SK-N-SH (cell line): ENCODE measurements around the gene HSPE1. TPM values are rescaled to one million over a fixed set of nuclear protein-coding genes. Genes with fewer than 3 reads are reported as not detected.
"Not testable (repeated sequence)": the region's sequence is repeated elsewhere in the genome, so short reads cannot be mapped to it uniquely, and the experiment has no call there.

Source experiments
- CTCF ChIA-PET: fragments of 300-600, 350-600 bp; formaldehyde crosslinking; extraction: SDS; loops from one replicate; lab custom pipeline; 2021; lab: Yijun Ruan, JAX
- POLR2A ChIA-PET: fragments of 350-600 bp; sonication (Branson Sonifier 250); formaldehyde crosslinking; extraction: SDS; loops from one replicate; lab custom pipeline; 2020; ENCODE audit warnings: antibody characterized with exemption, inconsistent platforms; lab: Yijun Ruan, JAX
- DNase-seq: peaks from one replicate; pipeline ENCODE4 v3.0.0; 2012
- H2AFZ ChIP-seq: fragments of 200-600 bp; sonication (generic); 2 replicates; pipeline ENCODE4 v1.8.1; 2016; ENCODE audit warnings: antibody characterized with exemption, mild to moderate bottlenecking, low read depth
- H3F3A ChIP-seq: fragments of 200-600 bp; sonication (generic); replicated peaks from 2 replicates; pipeline ENCODE3; 2016; ENCODE audit warnings: antibody characterized with exemption, mild to moderate bottlenecking; ENCODE audit not compliant: insufficient read depth
- H3K27ac ChIP-seq, 2 experiments: fragments of 200-500 bp in 1 of 2; fragments of 200-600 bp in 1 of 2; sonication (Bioruptor generic) in 1 of 2; sonication (generic), shearing (Covaris generic) in 1 of 2; 2 replicates each; pipeline versions ENCODE4 v1.5.1 to v1.6.1; 2014 to 2016; ENCODE audit warnings: low read depth in 2 of 2, inconsistent platforms in 1 of 2, low read length in 1 of 2, mild to moderate bottlenecking in 1 of 2, mixed read lengths in 1 of 2
- H3K27me3 ChIP-seq: fragments of 200-600 bp; sonication (generic), shearing (Covaris generic); 2 replicates; pipeline ENCODE4 v1.6.1; 2016; ENCODE audit warnings: mixed run types; ENCODE audit not compliant: insufficient read depth
- H3K36me3 ChIP-seq, 2 experiments: fragments of 200-500 bp in 1 of 2; fragments of 200-600 bp in 1 of 2; sonication (Bioruptor generic) in 1 of 2; sonication (generic) in 1 of 2; replicated peaks in 1 of 2; 2 replicates each; pipeline versions ENCODE3 to v1.5.1; 2014 to 2016; ENCODE audit warnings: low read length in 1 of 2, mild to moderate bottlenecking in 1 of 2; ENCODE audit not compliant: insufficient read depth in 2 of 2, control insufficient read depth in 1 of 2
- H3K4me1 ChIP-seq, 2 experiments: fragments of 200-500 bp in 1 of 2; fragments of 200-600 bp in 1 of 2; sonication (Bioruptor generic) in 1 of 2; sonication (generic), shearing (Covaris generic) in 1 of 2; 2 replicates each; pipeline versions ENCODE4 v1.5.1 to v1.6.1; 2014 to 2016; ENCODE audit warnings: low read depth in 1 of 2, low read length in 1 of 2, mixed run types in 1 of 2; ENCODE audit not compliant: insufficient read depth in 2 of 2, control insufficient read depth in 1 of 2
- H3K4me2 ChIP-seq: fragments of 200-600 bp; sonication (generic), shearing (Covaris generic); 2 replicates; pipeline ENCODE4 v1.6.1; 2017; ENCODE audit warnings: mixed run types
- H3K4me3 ChIP-seq, 2 experiments: fragments of 200-500 bp in 1 of 2; fragments of 200-600 bp in 1 of 2; sonication (Bioruptor generic) in 1 of 2; sonication (generic), shearing (Covaris generic) in 1 of 2; 2 replicates each; pipeline versions ENCODE4 v1.5.1 to v1.8.1; 2014 to 2016; ENCODE audit warnings: low read depth in 2 of 2, inconsistent platforms in 1 of 2, low read length in 1 of 2, mild to moderate bottlenecking in 1 of 2, mixed read lengths in 1 of 2, moderate library complexity in 1 of 2
- H3K79me2 ChIP-seq: fragments of 200-600 bp; sonication (generic); 2 replicates; pipeline ENCODE4 v1.8.1; 2017; ENCODE audit warnings: mild to moderate bottlenecking; ENCODE audit not compliant: insufficient read depth
- H3K9ac ChIP-seq: fragments of 200-600 bp; sonication (generic); 2 replicates; pipeline ENCODE4 v1.6.1; 2017; ENCODE audit warnings: mixed run types
- H3K9me2 ChIP-seq: fragments of 200-600 bp; sonication (generic); 2 replicates; pipeline ENCODE4 v1.6.1; 2017; ENCODE audit warnings: mixed run types
- H3K9me3 ChIP-seq: fragments of 200-600 bp; sonication (generic); 2 replicates; pipeline ENCODE4 v1.6.1; 2017; ENCODE audit warnings: mixed run types, mild to moderate bottlenecking, moderate library complexity
- H4K20me1 ChIP-seq: fragments of 200-600 bp; sonication (generic); 2 replicates; pipeline ENCODE4 v1.6.1; 2017; ENCODE audit warnings: mild to moderate bottlenecking, mixed run types; ENCODE audit not compliant: insufficient read depth
- EZH2phosphoT487 ChIP-seq: fragments of 200-600 bp; sonication (generic); IDR thresholded peaks from 2 replicates; pipeline ENCODE4 v1.6.1; 2017; ENCODE audit warnings: low read depth, mixed run types, mild to moderate bottlenecking, antibody characterized with exemption, moderate library complexity, borderline replicate concordance
- FOSL2 ChIP-seq: IDR thresholded peaks from 2 replicates; pipeline ENCODE4 v1.4.0; 2012; ENCODE audit warnings: low read depth, mild to moderate bottlenecking, moderate library complexity, borderline replicate concordance
- FOXM1 ChIP-seq: IDR thresholded peaks from 2 replicates; pipeline ENCODE4 v1.4.0; 2012; ENCODE audit warnings: low read depth, mild to moderate bottlenecking
- GATA2 ChIP-seq: sonication (generic); formaldehyde crosslinking; IDR thresholded peaks from 2 replicates; pipeline ENCODE4 v1.5.0; 2020; ENCODE audit warnings: mild to moderate bottlenecking, missing genetic modification reagents
- JUND ChIP-seq: IDR thresholded peaks from 2 replicates; pipeline ENCODE4 v1.4.0; 2012
- MXI1 ChIP-seq: IDR thresholded peaks from 2 replicates; pipeline ENCODE4 v1.6.1; 2012; ENCODE audit warnings: mild to moderate bottlenecking, low read depth, low read length, improper control_type of control experiment
- NFIC ChIP-seq: IDR thresholded peaks from 2 replicates; pipeline ENCODE4 v1.4.0; 2012; ENCODE audit warnings: borderline replicate concordance
- NRF1 ChIP-seq: IDR thresholded peaks from 2 replicates; pipeline ENCODE4 v1.6.1; 2012; ENCODE audit warnings: low read depth, mild to moderate bottlenecking, low read length
- REST ChIP-seq: IDR thresholded peaks from 2 replicates; pipeline ENCODE4 v1.6.1; 2012; ENCODE audit warnings: mild to moderate bottlenecking, low read depth, low read length, moderate library complexity
- SIN3A ChIP-seq: IDR thresholded peaks from 2 replicates; pipeline ENCODE4 v1.6.1; 2012; ENCODE audit warnings: low read depth, mild to moderate bottlenecking, low read length, moderate library complexity, borderline replicate concordance
- TCF12 ChIP-seq: IDR thresholded peaks from 2 replicates; pipeline ENCODE4 v1.4.0; 2012
- USF2 ChIP-seq: fragments of 150-350 bp; IDR thresholded peaks from 2 replicates; pipeline ENCODE4 v1.6.1; 2017; ENCODE audit warnings: antibody characterized with exemption, low read length, low read depth, borderline replicate concordance
- YY1 ChIP-seq: IDR thresholded peaks from 2 replicates; pipeline ENCODE4 v1.4.0; 2012; ENCODE audit warnings: low read depth, mild to moderate bottlenecking
- WGBS: methylation state at CpG from one replicate; pipeline ENCODE4 v1.1.6; 2017; ENCODE audit warnings: low lambda C conversion rate; 5-methylcytosine and 5-hydroxymethylcytosine counted together
- polyA plus RNA-seq, 3 experiments: library from polyadenylated mRNA; depleted of rRNA; stranded (reverse); fragments of >200 nt; gene quantifications; 2 replicates each; pipeline ENCODE4 v1.2.3, GENCODE V29; 2012

The HSPE1 gene
- polyA plus RNA-seq, 1 of the 3 experiments (the other 2 are of a cell fraction): 130 TPM

- peak; percentile 98 for TF ChIP-seq MXI1
- no peak; the same call in 1 of the 2 replicates for TF ChIP-seq GATA2 (CRISPR knock-in tag)
- no peak for TF ChIP-seq EZH2phosphoT487
- no peak for TF ChIP-seq FOXM1
- no peak for TF ChIP-seq USF2
- peak; percentile 72 for TF ChIP-seq SIN3A
- peak; percentile 37; the same call in 1 of the 2 replicates for TF ChIP-seq REST
- peak; percentile 80 for TF ChIP-seq NRF1
Measured at GRCh38 chr2:197499594-197500502, at the start of gene HSPE1, which contains the start of gene HSPD1 (continued).

- Histone ChIP-seq H3K9me2 (no peaks in the 10 kb centered on the region), H3K27me3 (no peaks in the 10 kb centered on the region), H4K20me1 (peaks cover 16% of the 10 kb centered on the region), H2AFZ (no peak overlapping the region), H3K4me3 (no peak overlapping the region), H3K4me1 (no peaks in the 10 kb centered on the region; a peak in 2 of 4 replicates), H3K9me3 (no peaks in the 10 kb centered on the region), H3K9ac (no peak overlapping the region), H3K27ac (no peak overlapping the region), H3F3A (peaks cover 11% of the 10 kb centered on the region), H3K36me3 (no peaks in the 10 kb centered on the region), H3K4me2 (no peak overlapping the region), H3K79me2 (peaks cover 19% of the 10 kb centered on the region)
- no peak for DNase-seq
- CTCF ChIA-PET: no interaction called here
- WGBS: 90% methylated on average over 20 of the region's 25 CpGs
- TF ChIP-seq JUND (no peak), NFIC (no peak), FOSL2 (no peak), TCF12 (no peak), YY1 (no peak)
- POLR2A ChIA-PET: interaction anchor here (1.2 kb wide), 1 partner anchor 15 kb away, joined by 7 read pairs; the partner anchor contains the start of gene SF3B1
Measured at GRCh38 chr2:197450465-197450864, 49.7 kb upstream of the HSPE1 start.

GRCh38 chr2:197450935-197451358 is 49.2 kb upstream of the HSPE1 start:
- H3K9me3 ChIP-seq, H3K4me2 ChIP-seq, H3K36me3 ChIP-seq, H3K27me3 ChIP-seq, CTCF ChIA-PET, H3K27ac ChIP-seq, H3K4me1 ChIP-seq, H3K9me2 ChIP-seq, H2AFZ ChIP-seq, DNase-seq, H3K4me3 ChIP-seq, H3K9ac ChIP-seq: not testable (repeated sequence)
- H3K79me2 ChIP-seq: peaks cover 24% of the 10 kb centered on the region
- H3F3A ChIP-seq: peaks cover 11% of the 10 kb centered on the region
- H4K20me1 ChIP-seq: peaks cover 20% of the 10 kb centered on the region
- POLR2A ChIA-PET: interaction anchor here (1.2 kb wide), 1 partner anchor 16 kb away, joined by 7 read pairs; the partner anchor contains the start of gene SF3B1
- whole genome bisulfite sequencing: 61% methylated on average over 6 of the region's 6 CpGs
